Astrocyte (in vitro differentiated cells and primary cell): ENCODE results near the gene ELOVL2. TPM values are rescaled to one million over a fixed set of nuclear protein-coding genes. Genes with fewer than 3 reads are reported as not detected.
A peak's percentile ranks its signal among the peaks of the same experiment; 100 is the strongest.

Source experiments
- DNase-seq: peaks from one replicate; pipeline ENCODE4 v3.0.0-alpha.2; 2010; ENCODE audit warnings: low read depth
- FAIRE-seq: peaks from 2 replicates; lab custom pipeline; 2011; peaks lifted over from hg19 to GRCh38; lab: Jason Lieb, UNC
- H2AFZ ChIP-seq: 2 replicates; pipeline ENCODE4 v1.6.0; 2012; ENCODE audit warnings: low read depth, low read length, inconsistent platforms
- H3K27ac ChIP-seq: 2 replicates; pipeline ENCODE4 v1.5.1; 2011; ENCODE audit warnings: low read depth, low read length, inconsistent platforms
- H3K27me3 ChIP-seq: 2 replicates; pipeline ENCODE4 v1.6.0; 2011; ENCODE audit warnings: low read length, inconsistent platforms; ENCODE audit not compliant: insufficient read depth
- H3K36me3 ChIP-seq: 2 replicates; pipeline ENCODE4 v1.5.1; 2011; ENCODE audit warnings: low read length, inconsistent platforms; ENCODE audit not compliant: insufficient read depth
- H3K4me1 ChIP-seq: 2 replicates; pipeline ENCODE4 v1.5.1; 2011; ENCODE audit warnings: low read length, inconsistent platforms; ENCODE audit not compliant: insufficient read depth
- H3K4me2 ChIP-seq: 2 replicates; pipeline ENCODE4 v1.6.0; 2012; ENCODE audit warnings: low read length, inconsistent platforms
- H3K4me3 ChIP-seq: 2 replicates; pipeline ENCODE4 v1.5.1; 2011; ENCODE audit warnings: low read depth, mild to moderate bottlenecking, low read length, inconsistent platforms; ENCODE audit not compliant: insufficient read depth
- H3K79me2 ChIP-seq: 2 replicates; pipeline ENCODE4 v1.6.0; 2012; ENCODE audit warnings: mild to moderate bottlenecking, low read length, inconsistent platforms; ENCODE audit not compliant: insufficient read depth
- H3K9ac ChIP-seq: 2 replicates; pipeline ENCODE4 v1.6.0; 2012; ENCODE audit warnings: mild to moderate bottlenecking, low read length, inconsistent platforms
- H3K9me3 ChIP-seq: 2 replicates; pipeline ENCODE4 v1.5.1; 2012; ENCODE audit warnings: low read depth, mild to moderate bottlenecking, low read length, inconsistent platforms; ENCODE audit not compliant: insufficient read depth
- H4K20me1 ChIP-seq: 2 replicates; pipeline ENCODE4 v1.6.0; 2012; ENCODE audit warnings: low read length, inconsistent platforms; ENCODE audit not compliant: insufficient read depth
- H3K27ac Mint-ChIP-seq: one replicate; pipeline ENCODE4 v1.8.0; 2021; ENCODE audit warnings: mild to moderate bottlenecking, mixed read lengths; ENCODE audit not compliant: unreplicated experiment
- H3K27me3 Mint-ChIP-seq: one replicate; pipeline ENCODE4 v1.8.0; 2021; ENCODE audit warnings: low read depth, mixed read lengths; ENCODE audit not compliant: unreplicated experiment
- H3K36me3 Mint-ChIP-seq: one replicate; pipeline ENCODE4 v1.8.0; 2021; ENCODE audit warnings: low read depth, mixed read lengths; ENCODE audit not compliant: unreplicated experiment
- H3K4me1 Mint-ChIP-seq: one replicate; pipeline ENCODE4 v1.8.0; 2021; ENCODE audit warnings: low read depth, mixed read lengths; ENCODE audit not compliant: unreplicated experiment
- H3K4me3 Mint-ChIP-seq: one replicate; pipeline ENCODE4 v1.8.0; 2021; ENCODE audit warnings: mild to moderate bottlenecking, moderate library complexity, mixed read lengths; ENCODE audit not compliant: unreplicated experiment
- H3K9me3 Mint-ChIP-seq: one replicate; pipeline ENCODE4 v1.8.0; 2021; ENCODE audit warnings: mild to moderate bottlenecking, mixed read lengths; ENCODE audit not compliant: unreplicated experiment
- CTCF ChIP-seq: IDR thresholded peaks from 2 replicates; pipeline ENCODE4 v1.5.1; 2011; ENCODE audit warnings: low read depth, mild to moderate bottlenecking, inconsistent platforms, low read length, moderate library complexity; ENCODE audit not compliant: insufficient read depth
- EZH2 ChIP-seq: IDR thresholded peaks from 2 replicates; pipeline ENCODE4 v1.6.1; 2012; ENCODE audit warnings: mild to moderate bottlenecking, low read length, inconsistent platforms; ENCODE audit not compliant: insufficient read depth
- total RNA-seq: library from RNA; stranded (reverse); gene quantifications from 2 replicates; pipeline ENCODE4 v1.2.1, GENCODE V29; 2021

Gene ELOVL2
- total RNA-seq, 1 donor from 2014 or later = 5.7 TPM

DNA sequence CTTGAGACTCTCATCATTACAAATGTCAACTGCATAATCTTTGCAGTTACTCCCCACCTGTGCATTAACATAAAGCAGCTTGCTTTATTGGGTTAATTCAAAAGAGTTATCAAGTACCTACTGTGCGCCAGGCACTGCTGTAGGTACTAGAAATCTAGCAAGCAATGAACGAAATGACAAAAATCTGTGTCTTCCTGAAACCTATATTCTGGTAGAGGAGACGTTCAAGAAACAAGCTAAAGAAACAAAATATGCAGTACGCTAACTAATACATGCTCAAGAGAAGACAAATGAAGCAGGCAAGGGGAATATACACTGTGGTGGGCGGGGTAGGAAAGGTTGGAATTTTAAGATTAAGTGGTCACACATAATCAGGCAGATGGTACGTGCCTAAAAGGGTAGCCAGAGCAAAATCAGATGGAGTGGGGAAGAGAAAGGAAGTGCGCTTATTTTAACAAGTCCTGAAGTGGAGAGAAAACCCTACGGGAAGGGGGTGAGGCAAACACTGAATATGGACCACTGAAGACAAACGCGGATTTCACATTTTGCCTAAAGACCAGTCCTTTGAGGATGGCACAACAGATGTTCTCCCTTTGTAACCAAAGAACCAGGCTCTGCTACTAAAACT, 1.2 kb downstream of the ELOVL2 start:
- H3K9me3 Mint-ChIP-seq = peaks cover 2% of the 10 kb centered on the region
- H2AFZ ChIP-seq = peak overlapping the region; percentile 73
- no peak for TF ChIP-seq EZH2
- TF ChIP-seq CTCF = no peak

DNA sequence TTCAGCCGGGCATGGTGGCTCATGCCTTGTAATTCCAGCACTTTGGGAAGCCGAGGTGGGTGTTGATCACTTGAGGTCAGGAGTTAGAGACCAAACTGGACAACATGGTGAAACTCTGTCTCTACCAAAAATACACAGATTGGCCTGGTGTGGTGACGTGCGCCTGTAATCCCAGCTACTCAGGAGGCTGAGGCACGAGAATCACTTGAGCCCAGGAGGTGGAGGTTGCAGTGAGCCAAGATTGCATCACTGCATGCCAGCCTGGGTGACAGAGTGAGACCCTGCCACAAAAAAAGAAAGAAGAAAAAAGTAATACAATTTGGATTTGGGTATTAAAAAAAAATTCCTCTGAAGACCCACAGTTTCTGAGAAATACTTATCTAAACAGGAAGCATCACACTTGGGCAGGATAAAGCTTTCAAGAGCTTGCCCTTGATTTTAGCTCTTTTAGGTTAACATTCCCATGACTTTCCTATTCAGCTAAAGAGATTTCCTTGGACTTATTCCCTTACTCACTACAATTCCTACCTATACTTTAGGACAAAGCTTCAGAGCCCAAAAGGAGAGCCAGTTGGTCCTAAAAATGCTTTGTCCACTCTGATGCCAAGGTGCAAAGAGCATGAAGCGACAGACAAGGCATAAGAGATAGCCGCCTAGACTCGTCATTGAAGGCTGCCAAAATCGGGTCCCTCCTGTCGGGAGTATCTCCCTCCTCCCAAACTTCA, 1.9 kb downstream of the ELOVL2 start:
- Mint-ChIP-seq H3K27ac (no peak overlapping the region), H3K27me3 (peaks cover 2% of the 10 kb centered on the region), H3K4me3 (no peak overlapping the region), H3K9me3 (peaks cover 2% of the 10 kb centered on the region), H3K4me1 (peaks cover 8% of the 10 kb centered on the region), H3K36me3 (no peaks in the 10 kb centered on the region)
- H3K79me2 ChIP-seq = no peaks in the 10 kb centered on the region
- no peak for TF ChIP-seq EZH2
- no peak for TF ChIP-seq CTCF
- H3K4me3 ChIP-seq = no peak overlapping the region
- H3K27me3 ChIP-seq = peaks cover 12% of the 10 kb centered on the region
- H2AFZ ChIP-seq = no peak overlapping the region
- no peak overlapping the region for H3K9ac ChIP-seq
- DNase-seq (no peak), FAIRE-seq (no peak)
- no peaks in the 10 kb centered on the region for H3K4me1 ChIP-seq
- H3K9me3 ChIP-seq = no peaks in the 10 kb centered on the region
- no peaks in the 10 kb centered on the region for H3K36me3 ChIP-seq
- no peaks in the 10 kb centered on the region for H4K20me1 ChIP-seq
- no peak overlapping the region for H3K4me2 ChIP-seq
- no peak overlapping the region for H3K27ac ChIP-seq

More for the DNA sequence above, 1.2 kb downstream of the ELOVL2 start:
- peak overlapping the region; percentile 86 for H3K4me2 ChIP-seq
- DNase-seq = peak; percentile 11
- no peak overlapping the region for H3K27ac Mint-ChIP-seq
- peaks cover 8% of the 10 kb centered on the region for H3K4me1 Mint-ChIP-seq
- H3K4me1 ChIP-seq = no peaks in the 10 kb centered on the region
- H4K20me1 ChIP-seq = no peaks in the 10 kb centered on the region
- peaks cover 2% of the 10 kb centered on the region for H3K27me3 Mint-ChIP-seq
- FAIRE-seq = no peak
- H3K36me3 Mint-ChIP-seq = no peaks in the 10 kb centered on the region
- peaks cover 12% of the 10 kb centered on the region for H3K27me3 ChIP-seq
- peak overlapping the region; percentile 79 for H3K4me3 Mint-ChIP-seq
- H3K9me3 ChIP-seq = no peaks in the 10 kb centered on the region
- H3K9ac ChIP-seq = no peak overlapping the region
- no peak overlapping the region for H3K4me3 ChIP-seq
- no peaks in the 10 kb centered on the region for H3K36me3 ChIP-seq
- no peak overlapping the region for H3K27ac ChIP-seq
- no peaks in the 10 kb centered on the region for H3K79me2 ChIP-seq

GRCh38 chr6:11040134-11040533, 4.0 kb downstream of the ELOVL2 start:
- no peak for FAIRE-seq
- H3K4me3 Mint-ChIP-seq = no peak overlapping the region
- no peaks in the 10 kb centered on the region for H4K20me1 ChIP-seq
- H3K27ac ChIP-seq = no peak overlapping the region
- H3K4me3 ChIP-seq = no peak overlapping the region
- peaks cover 2% of the 10 kb centered on the region for H3K9me3 Mint-ChIP-seq
- no peak overlapping the region for H3K9ac ChIP-seq
- no peak overlapping the region for H2AFZ ChIP-seq
- peaks cover 12% of the 10 kb centered on the region for H3K27me3 ChIP-seq
- H3K27ac Mint-ChIP-seq = peak overlapping the region; percentile 78
- H3K9me3 ChIP-seq = no peaks in the 10 kb centered on the region
- H3K4me1 ChIP-seq = no peaks in the 10 kb centered on the region
- no peak for DNase-seq
- TF ChIP-seq EZH2 (no peak), CTCF (no peak)
- no peak overlapping the region for H3K4me2 ChIP-seq
- H3K36me3 ChIP-seq = no peaks in the 10 kb centered on the region
- no peaks in the 10 kb centered on the region for H3K79me2 ChIP-seq
- no peaks in the 10 kb centered on the region for H3K36me3 Mint-ChIP-seq
- H3K27me3 Mint-ChIP-seq = peaks cover 2% of the 10 kb centered on the region
- peaks cover 8% of the 10 kb centered on the region for H3K4me1 Mint-ChIP-seq
